Activated gamma-delta T cell (primary cell): ENCODE results near the gene ALPG.
"Not testable (repeated sequence)": the region's sequence is repeated elsewhere in the genome, so short reads cannot be mapped to it uniquely, and the experiment has no call there.

Experiments
- DNase-seq: peaks from one replicate; lab custom pipeline; 2025; lab: John Stamatoyannopoulos, UW

Gene ALPG

DNA sequence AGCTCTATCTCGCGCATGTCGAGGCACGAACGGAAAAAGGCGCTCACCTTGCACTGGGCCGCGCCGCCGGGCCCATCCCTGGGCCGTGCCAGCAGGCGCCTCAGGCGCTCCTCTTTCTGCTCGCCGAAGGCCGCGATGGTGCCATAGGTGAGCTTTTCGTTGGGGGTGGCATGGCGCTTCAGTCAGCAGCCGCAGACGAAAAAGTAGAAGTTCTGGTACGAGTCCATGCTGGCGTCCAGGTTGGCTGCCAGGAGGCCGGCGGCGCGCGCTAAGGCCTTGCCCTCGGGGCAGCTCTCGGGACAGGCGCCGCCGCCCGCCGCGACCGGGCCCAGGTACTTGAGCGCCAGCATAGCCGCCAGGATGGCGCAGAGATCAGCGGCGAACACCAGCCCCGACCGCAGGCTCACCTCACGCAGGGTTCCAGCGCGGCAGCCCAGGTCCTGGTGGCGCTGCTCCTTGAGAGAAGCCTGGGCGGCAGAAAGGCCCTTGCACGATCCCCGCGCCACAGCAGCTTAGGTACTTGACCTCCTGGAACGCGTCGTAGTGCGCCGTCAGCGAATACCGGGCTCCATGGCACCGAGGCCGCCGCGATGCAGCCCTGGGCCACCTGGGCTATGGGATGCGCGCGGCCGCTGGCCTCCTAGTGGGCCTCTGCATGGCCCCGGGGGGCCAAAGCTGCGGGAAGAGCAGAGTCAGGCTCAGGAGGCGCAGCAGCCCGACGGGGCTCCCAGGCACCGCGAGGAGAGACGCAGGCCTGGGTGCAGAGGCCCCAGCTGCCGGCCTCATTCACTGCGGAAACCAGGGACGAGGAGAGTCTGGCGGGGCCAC lies 12.8 kb downstream of the ALPG start:
- no peak for DNase-seq

DNA sequence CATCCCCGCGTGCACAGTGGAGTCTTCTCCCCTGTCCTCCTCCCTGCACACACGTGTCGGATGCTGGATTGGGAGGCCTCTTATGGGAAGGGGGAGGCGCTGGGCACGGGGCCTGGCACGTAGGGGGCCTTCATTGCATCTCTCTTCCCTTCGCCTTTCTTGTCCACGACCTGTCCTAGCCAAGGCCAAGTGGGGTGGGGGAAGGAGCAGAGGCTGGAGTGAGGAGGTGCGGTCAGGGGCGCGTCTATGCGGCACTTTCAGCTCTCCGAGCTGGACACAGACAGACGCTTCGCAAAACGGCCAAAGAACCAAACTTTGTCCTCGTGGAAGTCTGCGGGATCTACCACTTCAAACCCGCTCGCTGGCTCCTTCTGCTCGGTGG lies 13.4 kb downstream of the ALPG start:
- DNase-seq, result no peak

DNA sequence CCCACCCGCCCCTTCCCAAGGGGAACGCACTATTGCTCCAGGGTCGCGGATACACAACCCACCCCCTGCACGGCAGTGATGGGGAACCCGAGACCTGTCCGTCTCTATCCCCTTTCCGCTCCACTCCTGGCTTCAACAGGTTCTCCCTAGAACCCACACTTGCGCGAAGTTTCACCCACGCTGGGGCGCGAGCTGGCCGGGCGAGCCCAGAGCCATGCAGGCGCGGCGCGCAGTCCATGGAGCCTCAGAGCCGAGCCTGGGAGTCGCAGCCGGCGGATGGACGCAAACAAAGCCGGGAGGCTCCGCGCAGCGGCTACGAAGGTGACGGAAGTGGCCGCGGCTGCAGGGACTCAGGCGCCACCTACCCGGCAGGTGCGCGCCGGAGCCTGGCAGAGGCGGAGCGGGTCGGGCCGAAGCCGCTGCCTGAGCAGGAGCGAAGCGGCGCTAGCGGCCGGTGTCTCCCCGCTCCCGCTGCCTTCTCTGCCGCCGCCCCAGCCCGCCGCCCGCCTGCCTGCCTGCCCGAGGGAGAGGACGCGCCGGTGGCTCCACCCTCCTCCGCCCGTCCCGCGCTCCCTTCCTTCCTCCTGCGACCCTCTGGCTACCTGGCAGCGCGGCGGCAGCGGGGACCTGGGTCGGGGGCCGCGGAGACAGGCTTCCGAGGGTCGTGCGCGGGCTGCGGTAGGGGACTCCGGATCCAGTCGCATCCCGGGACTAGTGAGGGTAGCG lies 14.0 kb downstream of the ALPG start:
- DNase-seq, result no peak

DNA sequence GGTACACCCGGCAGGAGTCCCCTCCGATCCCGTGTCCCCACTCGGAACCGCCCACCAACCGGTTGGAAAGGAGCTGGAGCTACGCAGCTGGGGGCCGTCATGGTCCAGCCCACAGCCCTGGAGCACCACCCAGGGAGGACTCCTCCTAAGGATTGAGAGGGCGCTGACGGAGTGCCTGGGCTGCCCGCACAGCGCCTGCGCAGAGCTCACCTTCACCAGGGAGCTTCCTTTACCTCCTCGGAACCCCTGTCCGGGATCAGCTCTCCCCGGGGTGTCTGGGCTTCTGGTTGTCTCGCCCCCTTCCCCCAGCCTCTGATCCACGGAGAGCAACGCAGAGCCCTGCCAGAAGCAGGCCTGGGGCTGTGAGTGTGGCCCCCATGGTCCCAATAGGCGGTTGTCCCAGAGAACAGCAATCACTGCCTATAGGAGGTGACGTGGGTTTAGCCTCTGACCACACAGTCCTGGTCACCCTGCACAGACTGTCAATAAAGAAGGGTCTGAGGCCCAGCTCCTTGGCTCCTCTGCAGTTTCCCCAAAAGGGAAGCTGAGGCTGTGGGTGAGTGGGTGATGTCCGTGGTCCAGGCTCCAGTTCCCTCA lies 14.6 kb downstream of the ALPG start:
- DNase-seq, result no peak

DNA sequence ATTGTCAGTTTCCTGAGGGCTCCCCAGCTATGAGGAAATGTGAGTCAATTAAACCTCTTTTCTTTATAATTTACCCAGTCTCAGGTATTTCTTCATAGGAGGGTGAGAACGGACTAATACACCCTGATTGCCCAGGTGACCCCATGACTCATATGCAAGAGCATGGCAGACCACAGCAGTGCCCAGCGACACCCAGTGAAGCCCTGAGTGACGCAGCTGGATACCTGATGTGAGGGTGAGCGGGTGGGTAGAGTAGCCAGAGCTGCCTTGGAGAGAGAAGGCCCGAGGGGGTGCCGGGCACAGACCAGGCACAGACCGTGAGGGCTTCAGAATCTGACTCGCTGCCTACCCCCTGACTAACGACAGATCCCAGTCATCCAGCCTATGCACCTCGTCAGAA lies 15.4 kb downstream of the ALPG start:
- DNase-seq, result no peak

DNA sequence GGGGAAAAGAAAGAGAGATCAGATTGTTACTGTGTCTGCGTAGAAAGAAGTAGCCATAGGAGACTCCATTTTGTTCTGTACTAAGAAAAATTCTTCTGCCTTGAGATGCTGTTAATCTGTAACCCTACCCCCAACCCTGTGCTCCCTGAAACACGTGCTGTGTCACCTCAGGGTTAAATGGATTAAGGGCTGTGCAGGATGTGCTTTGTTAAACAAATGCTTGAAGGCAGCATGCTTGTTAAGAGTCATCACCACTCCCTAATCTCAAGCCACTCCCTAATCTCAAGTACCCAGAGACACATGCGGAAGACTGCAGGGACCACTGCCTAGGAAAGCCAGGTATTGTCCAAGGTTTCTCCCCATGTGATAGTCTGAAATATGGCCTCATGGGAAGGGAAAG lies 16.4 kb downstream of the ALPG start:
- not testable (repeated sequence) for DNase-seq

DNA sequence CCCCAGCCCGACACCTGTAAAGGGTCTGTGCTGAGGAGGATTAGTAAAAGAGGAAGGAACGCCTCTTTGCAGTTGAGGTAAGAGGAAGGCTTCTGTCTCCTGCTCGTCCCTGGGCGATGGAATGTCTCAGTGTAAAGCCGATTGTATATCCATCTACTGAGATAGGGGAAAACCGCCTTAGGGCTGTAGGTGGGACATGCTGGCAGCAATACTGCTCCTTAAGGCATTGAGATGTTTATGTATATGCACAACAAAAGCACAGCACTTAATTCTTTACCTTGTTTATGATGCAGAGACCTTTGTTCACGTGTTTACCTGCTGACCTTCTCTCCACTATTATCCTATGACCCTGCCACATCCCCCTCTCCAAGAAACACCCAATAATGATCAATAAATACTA lies 16.8 kb downstream of the ALPG start:
- DNase-seq, result not testable (repeated sequence)

DNA sequence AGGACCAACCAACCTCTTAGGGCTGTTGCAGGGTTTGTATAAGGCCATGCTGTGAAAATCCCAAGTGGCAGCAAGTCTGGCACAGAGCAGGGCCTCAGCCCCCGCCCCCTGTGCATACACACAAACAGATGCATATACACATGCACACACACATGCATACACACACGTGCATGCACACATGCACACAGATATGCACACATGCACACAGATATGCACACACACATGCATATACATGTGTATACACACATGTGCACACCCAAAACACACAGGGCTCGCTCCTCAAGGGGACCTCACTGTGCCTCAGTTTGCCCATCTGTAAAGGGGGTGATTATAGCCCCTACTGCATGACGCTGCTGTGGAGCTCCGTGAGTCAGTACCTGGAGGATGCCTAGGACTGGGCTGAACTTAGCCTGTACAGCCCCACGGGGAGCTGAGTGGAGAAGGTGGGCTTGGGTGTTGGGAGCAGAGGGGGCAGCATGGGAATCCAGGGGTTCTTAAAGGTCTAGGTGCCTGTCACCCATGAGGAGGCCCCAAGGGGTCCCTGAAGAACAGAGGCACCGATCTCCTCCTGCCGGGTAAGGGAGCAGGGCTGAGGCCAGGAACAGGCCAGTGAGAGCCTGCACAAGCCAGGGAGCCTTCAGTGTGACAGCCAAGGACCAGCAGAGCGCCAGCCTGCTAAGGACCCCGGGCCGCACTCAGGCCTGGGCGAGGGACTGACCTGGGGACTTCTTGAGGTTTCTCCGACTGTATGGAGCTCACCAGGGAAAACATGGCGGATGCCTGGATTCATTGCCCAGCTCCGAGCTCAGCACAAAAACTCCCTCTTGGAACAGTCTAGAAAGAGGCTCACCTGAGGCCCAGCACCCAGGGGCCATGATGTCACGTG lies 25.3 kb downstream of the ALPG start:
- DNase-seq, result no peak

DNA sequence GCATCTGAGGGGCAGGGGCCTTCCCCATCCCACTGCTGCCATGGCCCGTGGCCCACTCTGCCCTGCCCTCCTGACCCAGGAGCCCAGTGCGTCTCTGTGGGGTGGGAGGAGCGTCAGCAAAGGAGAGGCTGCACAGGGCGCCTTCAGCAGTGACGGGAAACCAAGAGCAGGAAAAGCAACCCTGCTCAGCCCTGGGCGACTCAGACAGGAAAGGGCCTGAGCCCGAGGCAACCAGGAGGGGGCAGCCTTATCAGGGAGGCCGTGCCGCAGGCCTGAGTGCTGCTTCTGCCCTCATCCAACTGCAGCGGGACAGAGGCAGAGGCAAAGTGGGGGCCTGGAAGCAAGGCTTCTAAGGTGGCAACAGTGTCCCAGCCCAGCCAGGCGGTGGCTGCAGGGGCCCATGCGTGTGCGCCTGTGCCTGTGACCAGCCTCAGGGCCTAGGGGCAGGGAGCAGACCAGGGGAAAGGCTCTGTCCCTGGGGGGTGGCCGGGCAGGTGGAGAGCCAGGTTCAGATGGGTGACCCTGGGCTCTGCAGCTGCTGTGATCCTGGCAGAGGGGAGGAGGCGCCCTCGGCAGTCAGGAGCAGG lies 26.0 kb downstream of the ALPG start:
- no peak for DNase-seq

DNA sequence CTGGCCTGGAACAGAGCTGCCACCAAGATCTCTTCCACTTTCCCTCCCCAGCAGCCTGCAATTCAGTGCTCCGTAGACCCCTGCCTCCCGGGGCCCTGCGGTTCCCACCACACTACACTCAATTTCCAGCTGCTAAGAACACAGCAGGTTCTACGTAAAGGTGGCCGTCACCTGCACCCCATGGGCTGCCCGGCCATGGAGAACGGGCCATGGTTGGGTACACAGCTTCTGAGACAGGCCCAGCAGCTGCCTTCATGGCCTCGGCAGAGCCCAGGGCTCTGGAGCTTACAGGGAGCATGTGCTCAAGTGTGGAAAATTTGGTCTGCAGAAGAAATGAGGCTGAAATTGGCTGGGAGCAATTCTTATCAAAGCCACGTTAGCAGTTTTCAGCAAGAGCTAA lies 27.0 kb downstream of the ALPG start:
- not testable (repeated sequence) for DNase-seq

DNA sequence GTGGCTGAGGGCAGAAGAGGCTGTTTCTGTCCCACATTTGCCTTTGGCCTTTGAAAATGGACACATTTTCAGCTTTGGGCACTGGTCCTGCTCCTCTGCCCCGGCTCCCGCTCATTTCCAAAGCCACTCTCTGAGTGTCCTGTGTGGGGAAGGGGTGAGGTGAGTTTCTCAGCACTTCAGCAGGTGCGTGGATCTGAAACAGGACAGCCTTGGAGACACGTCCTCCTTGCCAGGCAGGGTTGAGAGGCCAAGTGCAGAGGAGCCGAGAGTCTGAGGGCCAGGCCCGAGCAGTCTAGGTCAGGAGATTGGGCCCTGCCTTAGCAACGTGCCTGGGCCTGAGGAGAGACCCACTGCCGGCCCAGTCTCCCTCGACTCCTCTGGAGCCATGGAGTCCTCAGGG lies 27.4 kb downstream of the ALPG start:
- no peak for DNase-seq

DNA sequence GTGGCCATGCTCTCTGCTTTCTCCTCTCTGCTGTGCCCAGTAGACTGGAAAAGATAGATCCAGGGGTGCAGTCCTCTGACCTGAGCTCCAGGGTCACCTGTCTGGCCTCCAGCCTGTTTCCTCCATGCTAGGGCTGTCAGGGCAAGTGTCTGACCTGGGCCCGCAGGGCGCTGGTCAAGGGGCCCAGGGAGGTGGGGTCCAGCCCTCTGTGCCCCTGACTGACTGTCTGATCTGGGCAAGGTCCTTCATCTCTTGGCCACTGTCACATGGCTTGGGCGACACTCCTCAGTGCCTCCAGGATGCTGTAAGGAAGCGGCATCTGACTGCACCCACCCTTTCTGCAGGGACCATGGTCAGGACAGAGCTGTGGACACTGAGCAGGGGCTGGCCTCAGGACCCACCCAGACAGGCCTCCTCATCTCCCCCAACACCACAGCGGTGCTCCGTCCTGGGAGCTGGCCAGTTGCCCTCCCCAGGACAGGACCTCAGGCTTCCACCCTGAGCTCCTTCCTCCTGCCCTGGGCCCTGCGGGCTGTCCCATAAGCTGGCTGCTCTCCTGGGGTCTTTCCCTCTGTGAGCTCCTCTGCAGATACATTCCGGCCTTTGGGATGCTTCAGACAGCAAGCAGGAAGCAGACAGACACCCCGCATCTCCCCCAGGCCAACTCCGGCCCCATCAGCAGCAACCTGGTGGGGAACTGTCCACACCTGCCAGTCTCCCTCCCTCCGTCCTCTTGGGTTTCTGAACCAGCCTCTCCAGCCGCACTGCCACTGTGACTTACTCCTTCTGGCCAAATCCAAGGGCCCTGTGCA lies 28.1 kb downstream of the ALPG start:
- no peak for DNase-seq

DNA sequence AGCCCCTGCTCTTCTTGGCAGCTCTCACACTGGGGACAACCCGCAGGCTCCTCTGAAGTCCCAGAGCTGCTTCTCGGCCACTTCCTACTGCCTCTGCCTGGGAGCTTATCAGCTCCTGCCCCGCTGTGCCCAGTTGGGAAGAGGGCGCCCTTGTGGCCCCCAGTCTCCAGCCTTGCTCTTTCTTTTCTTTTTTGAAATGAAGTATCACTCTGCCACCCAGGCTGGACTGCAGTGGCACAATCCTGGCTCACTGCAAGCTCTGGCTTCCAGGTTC lies 28.7 kb downstream of the ALPG start:
- DNase-seq, result no peak

DNA sequence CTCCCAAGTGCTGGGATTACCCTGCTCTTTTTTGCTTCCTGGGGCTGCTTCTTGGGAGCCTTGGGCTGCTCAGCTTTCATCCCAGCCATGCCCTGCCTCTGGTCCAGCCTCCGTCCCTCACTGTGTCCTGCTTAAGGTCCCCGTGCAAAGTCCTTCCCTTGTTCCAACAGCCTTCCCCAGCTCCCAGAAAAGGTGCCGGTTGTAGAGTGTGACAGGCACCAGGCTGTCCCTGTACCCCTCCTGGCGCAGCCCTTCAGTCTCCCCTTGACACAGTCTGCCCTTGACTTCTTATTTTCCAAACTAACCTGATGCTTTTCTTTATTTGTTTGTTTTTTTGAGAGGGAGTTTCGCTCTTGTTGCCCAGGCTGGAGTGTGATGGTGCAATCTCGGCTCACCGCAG lies 29.2 kb downstream of the ALPG start:
- DNase-seq, result no peak

DNA sequence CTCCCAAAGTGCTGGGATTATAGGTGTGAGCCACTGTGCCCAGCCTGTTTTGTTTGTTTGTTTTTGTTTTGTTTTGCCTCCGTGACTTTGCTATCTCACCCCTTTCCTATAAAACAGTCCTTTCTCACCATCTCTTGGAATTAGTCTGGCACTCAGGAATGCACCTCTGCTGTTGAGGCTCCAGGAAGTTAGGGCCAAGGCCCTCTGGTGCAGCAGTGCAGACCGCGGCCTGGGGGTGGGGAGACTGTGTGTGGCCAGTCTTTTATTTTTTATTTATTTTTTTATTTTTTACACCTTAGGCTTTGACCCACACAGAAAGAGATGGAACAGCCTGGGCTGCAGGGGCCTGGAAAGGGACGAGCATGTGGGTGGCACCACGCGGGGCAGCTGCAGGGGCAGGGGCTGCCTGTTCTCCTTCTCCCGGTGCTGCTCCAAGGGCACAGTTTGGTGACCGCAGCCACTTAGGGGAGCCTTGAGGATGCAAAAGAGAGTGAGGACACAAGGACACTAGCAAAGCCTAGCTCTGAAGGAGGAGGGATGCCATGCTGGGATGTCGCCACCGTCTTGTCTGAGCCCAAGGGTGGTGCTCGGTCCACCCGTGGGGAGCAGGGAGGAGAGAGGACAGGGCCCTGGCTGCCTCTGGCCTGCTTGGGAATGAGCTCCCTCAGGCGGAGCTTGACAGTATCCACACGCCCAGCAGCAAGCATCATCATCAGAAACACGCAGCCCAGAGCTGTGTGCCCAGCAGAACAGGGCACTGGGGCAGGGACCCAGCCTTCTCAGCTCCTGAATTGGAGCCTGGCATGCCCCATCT lies 29.9 kb downstream of the ALPG start:
- no peak for DNase-seq

DNA sequence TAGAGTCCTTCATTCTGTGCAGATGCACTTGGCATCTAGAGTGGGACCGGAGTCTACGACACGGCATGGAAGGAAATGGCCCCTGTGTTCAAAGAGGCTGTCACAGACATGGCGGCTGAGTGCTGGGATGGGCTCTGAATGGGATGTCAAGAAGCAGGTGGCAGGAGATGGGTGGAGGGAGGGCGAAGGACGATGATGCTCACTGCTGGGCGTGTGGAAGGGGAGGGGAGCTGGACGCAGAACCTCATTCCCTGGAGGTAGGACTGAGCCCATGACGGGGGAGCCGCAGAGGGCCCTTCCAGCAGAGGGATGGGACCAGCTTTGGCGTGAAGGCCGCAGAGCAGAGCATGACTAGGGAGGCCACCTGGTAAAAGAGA lies 30.5 kb downstream of the ALPG start:
- DNase-seq, result no peak

DNA sequence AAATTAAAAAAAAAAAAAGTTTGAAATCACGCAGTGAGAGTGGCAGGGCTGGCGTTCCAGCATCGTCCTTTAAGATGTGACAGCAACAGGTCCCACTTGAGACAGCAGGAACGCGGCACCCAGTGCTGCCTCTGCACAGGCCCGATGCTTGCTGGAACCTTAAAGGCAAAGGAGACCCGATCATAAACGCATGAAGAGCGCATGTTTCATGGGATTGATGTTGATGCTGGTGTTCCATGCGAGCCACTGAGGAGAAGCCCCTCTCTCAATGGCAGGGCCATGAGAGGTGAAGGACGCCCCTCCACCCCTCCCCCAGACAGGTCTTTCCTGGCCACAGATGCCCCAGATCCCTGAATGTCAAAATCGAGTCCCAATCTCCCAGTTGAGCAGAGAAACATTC lies 31.4 kb downstream of the ALPG start:
- no peak for DNase-seq

DNA sequence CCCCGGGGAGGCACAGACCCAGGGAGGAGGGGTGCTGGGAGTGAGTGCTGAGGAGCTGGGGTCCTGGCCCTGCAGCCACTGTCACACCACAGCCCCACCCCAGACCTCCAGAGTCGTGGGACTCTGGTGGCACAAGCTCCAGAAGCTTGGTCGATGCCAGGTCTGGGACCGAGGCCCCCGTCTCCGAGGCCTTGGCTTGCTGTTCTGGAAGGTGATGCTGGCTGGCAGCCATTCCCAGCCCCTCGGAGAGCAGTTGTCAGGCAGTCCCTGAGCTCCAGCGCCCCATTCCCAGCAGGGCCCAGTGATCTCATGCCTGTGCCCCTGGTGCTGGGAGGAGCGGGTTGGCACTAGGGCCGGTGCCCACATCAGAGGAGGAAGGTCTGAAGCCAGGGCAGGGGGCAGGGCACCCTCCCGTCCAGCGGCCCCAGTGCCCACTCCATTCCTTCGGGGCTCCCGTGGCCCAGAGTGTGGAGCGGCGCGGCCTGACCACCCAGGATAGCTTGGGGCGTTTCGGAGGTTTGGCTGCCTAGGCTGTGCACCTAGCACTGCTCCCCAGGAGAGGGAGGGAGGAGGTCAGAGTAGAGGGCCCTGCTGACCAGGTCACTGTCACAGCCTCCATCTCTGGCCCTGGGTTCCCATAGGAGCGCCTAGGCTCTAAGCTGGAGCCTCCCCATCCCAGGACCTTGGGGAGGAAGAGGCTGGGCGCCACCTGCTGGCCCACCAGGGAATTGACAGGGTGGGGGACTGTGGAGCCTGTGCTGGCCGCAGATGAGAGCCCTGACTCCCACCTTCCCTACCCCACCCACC lies 32.5 kb downstream of the ALPG start:
- DNase-seq, result no peak

DNA sequence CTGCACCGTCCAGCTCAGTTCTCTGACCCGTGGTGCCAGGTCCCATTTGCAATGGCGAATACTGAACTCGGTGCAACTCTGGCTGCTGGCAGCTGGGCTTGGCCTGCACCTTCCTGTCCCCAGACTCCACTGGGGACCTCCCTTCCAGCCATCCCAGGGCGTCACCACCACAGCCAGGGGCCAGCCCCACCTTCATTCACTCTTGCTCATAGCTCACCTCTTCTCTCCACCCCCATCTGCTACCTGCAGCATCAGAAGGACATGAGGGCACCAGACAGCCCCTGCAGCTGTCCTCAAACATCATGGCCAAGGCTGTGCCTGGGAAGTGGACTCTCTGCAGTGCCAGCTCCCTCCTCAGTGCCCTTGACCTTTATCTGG lies 33.1 kb downstream of the ALPG start:
- no peak for DNase-seq
